Spleen (tissue), 7 donors: ENCODE results near the gene MAP3K5.

ENCODE experiments used
- CTCF ChIP-seq, 11 experiments: fragments of 200-600 bp in 7 of 11; fragments of 450-650 bp in 4 of 11; sonication (generic) in 4 of 11; IDR thresholded peaks in 8 of 11; conservative IDR thresholded peaks in 3 of 11; 1 replicate in 7 of 11; 2 replicates in 4 of 11; pipeline versions ENCODE4 v1.4.0 to v1.8.0; 2016 to 2021; ENCODE audit warnings: antibody characterized with exemption in 11 of 11, inconsistent platforms in 4 of 11, mild to moderate bottlenecking in 1 of 11
- POLR2A ChIP-seq, 3 donors: fragments of 450-650 bp; IDR thresholded peaks; one replicate each; pipeline ENCODE4 v1.5.1; 2017; ENCODE audit warnings: antibody characterized with exemption in 3 of 3, mild to moderate bottlenecking in 1 of 3
- donor health status: DM: no; HTN: no; CAD: no; lungs with moderate emphysema.
- donor health status: DM: no; HTN: no; CAD: no.
- donor health status: DM: no; HTN: no; CAD: no.

GRCh38 chr6:136562211-136562610 lies 230.1 kb downstream of the MAP3K5 start:
- TF ChIP-seq CTCF (IDR thresholded peaks at IDR 0.05 in 8 of 11, conservative IDR thresholded peaks at IDR 0.05 in 3 of 11) (no peak), POLR2A (IDR thresholded peaks at IDR 0.05) (no peak)
